Left lobe of liver (tissue), 2 donors: Measurements from ENCODE around the gene SMARCD3. TPM values are rescaled to one million over a fixed set of nuclear protein-coding genes. Genes with fewer than 3 reads are reported as not detected.

Experiments used
- ATAC-seq: fragments of 200-7000 bp; cut with Tn5 transposase; one replicate; pipeline ENCODE4 v1.9.1; 2020; ENCODE audit warnings: mild to moderate bottlenecking, moderate library complexity
- DNase-seq: peaks from one replicate; pipeline ENCODE4 v3.0.0-alpha.2; 2020; ENCODE audit warnings: low spot score
- total RNA-seq: library from RNA; stranded (reverse); gene quantifications from one replicate; pipeline ENCODE4 v1.2.1, GENCODE V29; 2021
- donor health status: DM: no; HTN: no; CAD: no; lungs with moderate emphysema.
- donor health status: DM: no; HTN: yes; CAD: no.

Gene SMARCD3
- total RNA-seq, 1 donor from 2014 or later = 2.2 TPM

GRCh38 chr7:151238924-151239836 lies 9.3 kb downstream of the SMARCD3 start:
- DNase-seq = no peak
- no peak for ATAC-seq

- ATAC-seq (no peak), DNase-seq (no peak)
These were observed 10.2 kb downstream of the SMARCD3 start for GRCh38 chr7:151238190-151238810.

- ATAC-seq (no peak), DNase-seq (no peak)
These were observed 11.0 kb downstream of the SMARCD3 start for GRCh38 chr7:151237244-151238189.

DNA sequence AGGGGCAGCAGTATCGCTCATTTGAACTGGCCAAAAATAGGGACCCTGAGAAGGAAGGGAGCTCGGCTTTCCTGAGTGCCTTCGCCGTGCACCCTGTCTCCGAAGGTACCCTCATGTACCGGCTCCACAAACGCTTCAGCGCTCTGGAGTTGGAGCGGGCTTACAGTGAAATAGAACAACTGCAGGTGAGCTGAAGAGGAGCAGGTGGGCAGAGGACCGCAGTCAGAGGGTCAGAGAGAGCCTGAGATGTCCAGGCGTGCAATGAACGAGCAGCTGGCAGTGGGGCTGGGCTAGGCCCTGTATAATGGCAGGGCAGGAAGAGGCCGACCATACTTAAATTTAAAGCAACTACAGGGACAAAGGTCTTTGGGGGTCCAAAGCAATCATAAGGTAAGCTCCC lies 12.1 kb downstream of the SMARCD3 start:
- DNase-seq (no peak), ATAC-seq (no peak)

DNA sequence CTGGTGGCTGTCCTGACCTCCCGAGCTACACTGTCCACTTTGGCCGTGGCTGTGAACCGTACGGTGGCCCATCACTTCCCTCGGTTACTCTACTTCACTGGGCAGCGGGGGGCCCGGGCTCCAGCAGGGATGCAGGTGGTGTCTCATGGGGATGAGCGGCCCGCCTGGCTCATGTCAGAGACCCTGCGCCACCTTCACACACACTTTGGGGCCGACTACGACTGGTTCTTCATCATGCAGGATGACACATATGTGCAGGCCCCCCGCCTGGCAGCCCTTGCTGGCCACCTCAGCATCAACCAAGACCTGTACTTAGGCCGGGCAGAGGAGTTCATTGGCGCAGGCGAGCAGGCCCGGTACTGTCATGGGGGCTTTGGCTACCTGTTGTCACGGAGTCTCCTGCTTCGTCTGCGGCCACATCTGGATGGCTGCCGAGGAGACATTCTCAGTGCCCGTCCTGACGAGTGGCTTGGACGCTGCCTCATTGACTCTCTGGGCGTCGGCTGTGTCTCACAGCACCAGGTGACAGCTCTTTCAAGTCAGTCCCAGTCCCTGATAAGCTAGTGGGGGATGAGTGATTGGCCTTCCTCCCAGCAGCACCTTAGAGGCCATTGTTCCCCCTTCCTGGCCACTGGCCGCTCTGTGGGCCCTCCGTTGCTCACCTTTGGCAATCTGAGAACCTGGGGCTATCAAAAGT lies 13.3 kb downstream of the SMARCD3 start:
- ATAC-seq (no peak), DNase-seq (no peak)

DNA sequence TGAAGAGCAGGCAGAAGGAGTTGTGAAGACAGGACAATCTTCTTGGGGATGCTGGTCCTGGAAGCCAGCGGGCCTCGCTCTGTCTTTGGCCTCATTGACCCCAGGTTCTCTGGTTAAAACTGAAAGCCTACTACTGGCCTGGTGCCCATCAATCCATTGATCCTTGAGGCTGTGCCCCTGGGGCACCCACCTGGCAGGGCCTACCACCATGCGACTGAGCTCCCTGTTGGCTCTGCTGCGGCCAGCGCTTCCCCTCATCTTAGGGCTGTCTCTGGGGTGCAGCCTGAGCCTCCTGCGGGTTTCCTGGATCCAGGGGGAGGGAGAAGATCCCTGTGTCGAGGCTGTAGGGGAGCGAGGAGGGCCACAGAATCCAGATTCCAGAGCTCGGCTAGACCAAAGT lies 14.7 kb downstream of the SMARCD3 start:
- DNase-seq = no peak

GRCh38 chr7:151232917-151233701 lies 15.4 kb downstream of the SMARCD3 start:
- ATAC-seq (peak; percentile 27), DNase-seq (no peak)

More for the DNA sequence above, 14.7 kb downstream of the SMARCD3 start:
- no peak for ATAC-seq

GRCh38 chr7:151232091-151232916 lies 16.2 kb downstream of the SMARCD3 start, which contains the start of gene CHPF2:
CHPF2 (plus strand) TSS chr7:151232483; CDS start chr7:151234012, 1,529 bp downstream.
- DNase-seq = peak; percentile 93
- ATAC-seq = peak; percentile 96

DNA sequence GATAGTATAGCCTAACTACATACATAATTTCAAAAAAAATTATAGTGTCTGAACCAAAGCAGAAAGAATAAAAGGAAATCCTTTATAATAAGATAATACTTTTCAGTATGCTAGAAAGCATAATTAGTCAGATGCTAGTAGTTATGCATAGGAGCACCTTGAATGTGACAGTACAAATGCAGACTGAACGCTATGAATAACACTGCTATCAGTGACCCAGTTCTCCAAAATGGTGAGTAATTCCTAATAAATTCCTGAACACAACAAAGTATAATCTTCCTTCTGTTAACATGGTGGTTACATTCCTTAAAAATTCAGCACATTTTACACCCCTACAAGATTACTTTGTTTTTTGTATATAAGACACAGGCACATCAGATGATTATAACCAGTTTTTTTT lies 17.4 kb downstream of the SMARCD3 start:
- ATAC-seq (no peak), DNase-seq (no peak)

DNA sequence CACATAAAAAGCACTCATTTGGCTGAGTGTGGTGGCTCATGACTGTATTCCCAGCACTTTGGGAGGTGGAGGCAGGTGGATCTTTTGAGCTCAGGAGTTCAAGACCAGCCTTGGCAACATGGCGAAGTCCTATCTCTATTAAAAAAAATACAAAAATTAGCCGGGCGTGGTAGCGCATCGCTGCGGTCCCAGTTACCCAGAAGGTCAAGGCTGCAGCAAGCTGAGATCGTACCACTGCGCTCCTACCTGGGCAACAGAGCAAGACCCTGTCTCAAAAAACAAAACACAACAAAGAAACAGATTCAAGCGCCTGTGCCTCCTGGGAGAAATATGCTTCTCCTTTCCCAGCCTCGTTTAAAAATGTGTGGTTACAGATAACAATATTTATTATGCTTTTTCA lies 19.2 kb downstream of the SMARCD3 start:
- ATAC-seq (no peak), DNase-seq (no peak)

GRCh38 chr7:151228024-151228866 lies 20.2 kb downstream of the SMARCD3 start:
- ATAC-seq (no peak), DNase-seq (no peak)

DNA sequence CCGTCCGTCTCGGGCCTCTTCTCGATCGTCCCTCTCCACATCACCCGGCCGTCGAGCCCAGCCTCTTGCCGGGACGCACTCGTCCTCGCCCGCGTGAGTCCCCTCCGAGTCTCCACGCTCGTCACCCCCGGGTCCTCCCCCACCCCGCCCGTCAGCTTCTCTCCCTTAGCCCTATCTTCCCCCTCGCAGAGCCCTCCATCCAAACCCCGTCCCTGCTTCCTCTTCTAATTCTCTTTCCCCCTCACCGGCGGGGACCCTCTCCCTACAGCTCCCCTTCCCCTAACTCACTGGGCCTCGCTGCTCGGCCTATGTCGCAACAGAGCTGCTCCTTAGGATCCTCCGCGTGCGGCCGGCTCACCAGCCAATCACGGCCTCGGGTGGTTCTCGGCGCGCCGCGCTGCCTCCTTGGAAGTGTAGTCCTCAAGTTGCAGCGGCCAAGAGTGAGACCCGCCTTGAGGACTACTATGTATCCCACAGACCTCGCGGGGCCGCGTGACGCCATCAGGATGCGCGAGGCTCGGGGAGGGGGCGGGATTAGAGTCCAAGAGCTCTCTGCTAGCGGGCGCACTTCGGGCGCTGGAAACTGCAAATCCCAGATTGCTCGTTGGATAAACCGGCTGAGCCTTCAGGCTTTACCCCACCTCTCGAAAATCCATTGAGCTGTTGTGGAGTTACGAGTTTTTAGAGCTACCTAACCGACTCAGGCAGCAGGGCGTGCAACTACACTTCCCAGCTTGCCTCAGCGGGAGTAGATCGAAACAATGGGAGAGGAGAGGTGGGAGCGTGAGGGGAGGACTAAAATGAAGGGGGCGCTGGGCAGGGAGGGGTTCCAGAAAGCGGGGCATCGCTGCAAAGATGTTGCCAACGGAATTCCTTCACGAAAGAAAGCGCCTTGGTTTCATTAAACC lies 21.4 kb downstream of the SMARCD3 start, which contains the start of gene ABCF2:
ABCF2 (minus strand) TSS at position 331 of the 908 bp plus-strand sequence. CDS start 747 bp downstream, outside the sequence.
- DNase-seq (peak; percentile 98), ATAC-seq (peak; percentile 97)

- DNase-seq (no peak), ATAC-seq (peak; percentile 4)
These were observed 22.0 kb downstream of the SMARCD3 start for GRCh38 chr7:151226560-151226874.

DNA sequence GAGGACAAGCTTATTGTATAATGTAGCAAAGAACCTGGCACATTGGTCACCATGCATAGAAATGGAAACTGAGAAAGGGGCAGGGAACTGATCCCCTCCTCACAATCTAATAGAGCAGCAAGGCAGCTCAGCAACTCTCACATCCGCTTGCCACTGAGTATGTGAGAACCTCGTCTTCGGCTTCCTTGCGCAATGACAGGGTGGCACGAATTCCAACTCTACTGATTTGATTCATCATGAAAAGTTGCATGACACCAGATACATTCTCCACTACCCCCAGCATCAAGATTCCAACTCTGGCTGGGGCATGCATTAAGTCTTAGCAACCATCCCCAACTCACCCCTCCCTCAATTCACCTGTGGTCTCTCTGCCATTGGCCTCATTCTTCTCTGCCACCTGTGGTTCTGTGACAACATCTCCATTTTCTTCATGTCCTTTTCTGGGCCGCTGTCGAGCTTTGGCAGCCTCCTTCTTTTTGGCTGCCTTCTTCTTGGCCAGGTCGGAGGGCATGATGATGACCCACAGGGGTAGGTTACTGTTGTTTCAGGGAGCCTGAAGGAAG lies 22.5 kb downstream of the SMARCD3 start:
- DNase-seq (no peak), ATAC-seq (no peak)

DNA sequence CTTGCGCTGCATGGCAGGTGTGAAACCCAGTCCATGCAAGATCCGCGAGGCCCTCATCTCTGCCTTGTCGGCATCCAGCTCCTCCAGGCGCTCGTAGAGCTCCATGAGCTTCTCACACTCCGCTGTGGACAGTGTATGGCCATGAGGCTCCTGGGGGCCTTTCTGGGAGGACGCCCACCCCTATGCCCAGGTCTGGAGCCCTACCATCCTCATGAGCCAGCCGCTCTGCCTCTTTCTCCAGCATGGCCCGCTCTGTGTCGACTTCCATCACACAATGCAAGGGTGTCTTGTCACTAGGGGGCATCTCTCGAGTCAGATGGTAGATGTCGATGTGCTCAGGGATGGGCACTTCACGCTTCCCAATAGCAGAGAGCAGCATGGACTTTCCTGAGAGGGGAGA lies 24.8 kb downstream of the SMARCD3 start:
- ATAC-seq = no peak

GRCh38 chr7:151218170-151218569 lies 30.3 kb downstream of the SMARCD3 start:
- DNase-seq = no peak
- ATAC-seq = no peak

More for the DNA sequence above, 24.8 kb downstream of the SMARCD3 start:
- DNase-seq = no peak
